Measurements from ENCODE around the gene STAU1.
"Not testable (repeated sequence)": the region's sequence is repeated elsewhere in the genome, so short reads cannot be mapped to it uniquely, and the experiment has no call there.

Gene STAU1, protein sequence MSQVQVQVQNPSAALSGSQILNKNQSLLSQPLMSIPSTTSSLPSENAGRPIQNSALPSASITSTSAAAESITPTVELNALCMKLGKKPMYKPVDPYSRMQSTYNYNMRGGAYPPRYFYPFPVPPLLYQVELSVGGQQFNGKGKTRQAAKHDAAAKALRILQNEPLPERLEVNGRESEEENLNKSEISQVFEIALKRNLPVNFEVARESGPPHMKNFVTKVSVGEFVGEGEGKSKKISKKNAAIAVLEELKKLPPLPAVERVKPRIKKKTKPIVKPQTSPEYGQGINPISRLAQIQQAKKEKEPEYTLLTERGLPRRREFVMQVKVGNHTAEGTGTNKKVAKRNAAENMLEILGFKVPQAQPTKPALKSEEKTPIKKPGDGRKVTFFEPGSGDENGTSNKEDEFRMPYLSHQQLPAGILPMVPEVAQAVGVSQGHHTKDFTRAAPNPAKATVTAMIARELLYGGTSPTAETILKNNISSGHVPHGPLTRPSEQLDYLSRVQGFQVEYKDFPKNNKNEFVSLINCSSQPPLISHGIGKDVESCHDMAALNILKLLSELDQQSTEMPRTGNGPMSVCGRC

DNA sequence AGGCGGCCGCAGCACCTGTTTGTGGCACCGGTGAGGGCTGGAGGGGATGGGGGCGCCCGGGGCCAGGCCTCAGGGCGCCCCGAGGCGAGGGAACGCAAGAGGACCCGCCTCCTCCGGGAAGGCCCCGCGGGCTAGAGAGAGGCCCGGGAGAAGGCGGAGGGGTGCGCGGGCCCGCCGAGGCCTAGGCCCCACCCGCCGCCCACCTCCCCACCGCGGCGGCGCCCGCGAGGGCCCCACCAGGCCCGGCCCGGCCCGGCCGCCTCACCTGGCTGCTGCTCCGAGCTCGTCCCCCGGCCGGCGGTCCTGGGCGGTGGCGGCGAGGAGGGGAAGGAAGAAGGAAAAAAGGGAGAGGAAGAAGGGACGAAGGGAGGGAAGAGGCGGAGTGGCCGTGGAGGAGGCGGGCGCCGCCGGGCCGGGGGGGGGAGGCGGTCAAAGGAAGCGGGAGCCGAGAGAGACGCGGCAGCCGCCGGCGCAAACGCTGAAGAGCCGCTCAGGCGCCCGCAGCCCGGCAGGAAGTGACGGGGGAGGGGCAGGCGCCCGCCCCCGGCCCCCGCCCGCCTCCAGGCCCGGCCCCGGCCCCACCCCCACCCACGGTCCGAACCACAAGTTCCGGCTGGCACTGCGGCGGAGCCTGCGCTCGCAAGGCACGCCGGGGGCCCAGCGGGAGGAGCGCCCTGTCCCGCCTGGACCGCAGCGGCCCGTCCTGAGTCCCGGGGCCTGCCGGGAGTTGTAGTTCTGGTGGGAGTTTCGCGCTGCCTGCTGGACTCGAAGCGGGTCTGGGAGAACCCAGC lies at the start of gene STAU1:
TSS of gene STAU1 (minus strand) at position 484 of the 791 bp plus-strand sequence. CDS start 22,133 bp downstream, outside the sequence.
- in situ Hi-C loops (cut with MboI; ENCODE audit: low sequenced_read_pairs): no loop called here

DNA sequence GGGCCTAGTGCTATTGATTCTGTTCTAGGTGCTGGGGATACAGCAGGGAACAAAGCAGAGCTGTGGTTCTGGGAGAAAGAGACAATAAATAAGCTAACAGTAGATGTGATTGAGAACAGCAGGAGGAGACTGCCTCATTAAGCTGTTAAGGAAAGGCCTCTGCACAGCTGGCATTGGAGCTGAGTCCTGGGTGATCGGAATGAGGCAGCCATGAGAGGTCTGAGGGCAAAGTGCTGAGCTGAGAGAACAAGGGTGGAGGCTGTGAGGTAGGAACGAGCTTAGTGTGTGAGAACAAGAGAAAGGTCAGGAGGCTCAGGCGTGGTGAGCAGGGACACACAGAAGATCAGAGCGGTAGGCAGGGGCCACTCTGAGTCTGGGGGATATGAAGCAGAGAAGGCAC lies 49.4 kb upstream of the STAU1 start:
- in situ Hi-C loops (cut with MboI; ENCODE audit: low sequenced_read_pairs): no loop called here

DNA sequence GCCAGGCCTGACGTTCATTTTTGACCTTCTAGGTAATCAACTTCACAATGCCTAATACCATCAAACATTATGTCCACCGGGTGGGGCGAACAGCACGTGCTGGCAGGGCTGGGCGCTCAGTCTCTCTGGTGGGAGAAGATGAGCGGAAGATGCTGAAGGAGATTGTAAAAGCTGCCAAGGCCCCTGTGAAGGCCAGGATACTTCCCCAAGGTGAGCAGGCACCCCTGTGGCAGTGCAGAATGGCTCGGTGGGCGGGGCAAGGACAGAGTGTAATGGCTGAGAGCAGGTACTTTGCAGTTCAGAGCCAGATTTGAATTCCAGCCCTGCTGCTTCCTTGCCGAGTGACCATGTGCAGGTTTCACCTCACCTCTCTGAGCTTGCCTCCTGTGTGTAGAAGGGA lies 48.2 kb upstream of the STAU1 start:
- in situ Hi-C loops (cut with MboI; ENCODE audit: low sequenced_read_pairs): no loop called here

DNA sequence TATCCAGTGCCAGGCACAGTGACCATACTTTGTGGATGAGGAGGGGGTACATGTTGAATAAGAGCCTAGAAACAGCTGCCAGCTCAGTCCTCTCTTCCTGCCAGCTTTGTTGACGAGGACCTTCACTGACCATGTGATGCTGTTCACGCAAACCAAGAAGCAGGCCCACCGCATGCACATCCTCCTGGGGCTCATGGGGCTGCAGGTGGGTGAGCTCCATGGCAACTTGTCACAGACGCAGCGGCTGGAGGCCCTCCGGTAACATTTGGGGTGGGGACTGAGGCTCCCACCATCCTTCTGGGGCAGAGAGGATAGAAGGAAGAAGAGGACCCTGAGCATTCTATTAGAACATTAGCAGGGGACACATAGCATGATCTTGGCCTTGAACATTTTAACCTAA lies 46.7 kb upstream of the STAU1 start:
- in situ Hi-C loops (cut with MboI; ENCODE audit: low sequenced_read_pairs): no loop called here

DNA sequence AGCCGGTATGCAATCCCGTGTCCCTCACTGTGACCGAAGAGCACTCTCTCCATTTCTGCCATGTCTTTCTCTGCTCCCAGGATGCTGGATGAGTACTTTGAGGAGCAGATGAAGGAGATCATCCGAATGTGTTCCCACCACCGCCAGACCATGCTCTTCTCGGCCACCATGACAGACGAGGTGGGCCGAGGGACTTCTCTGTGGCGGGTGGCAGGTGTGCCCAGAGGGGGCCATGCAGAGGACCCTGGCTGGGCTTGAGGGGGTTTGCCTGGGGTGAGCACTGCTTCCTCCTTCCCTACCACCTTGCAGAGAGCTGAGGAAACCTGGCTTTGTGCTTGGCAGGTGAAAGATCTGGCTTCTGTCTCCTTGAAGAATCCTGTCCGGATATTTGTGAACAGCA lies 45.1 kb upstream of the STAU1 start:
- in situ Hi-C loops (cut with MboI; ENCODE audit: low sequenced_read_pairs): no loop called here

DNA sequence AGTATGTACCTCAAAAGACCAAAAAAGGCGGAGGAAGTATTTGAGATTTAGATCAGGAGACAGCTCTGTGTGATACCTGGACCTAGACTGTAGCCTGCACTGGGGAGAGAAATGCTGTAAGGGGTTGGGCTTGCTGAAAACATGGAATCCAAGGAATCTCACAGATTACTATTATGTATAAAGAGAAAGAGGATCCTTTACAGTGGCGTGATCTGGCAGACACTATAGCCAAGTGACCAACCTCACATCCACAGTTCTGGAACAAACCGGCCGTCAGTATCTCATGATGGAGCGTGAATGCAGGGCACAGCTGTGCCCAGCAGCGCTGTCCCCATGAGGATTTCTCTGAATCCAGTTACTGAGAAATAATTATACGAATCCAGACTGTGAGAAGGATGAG lies 43.3 kb upstream of the STAU1 start:
- in situ Hi-C loops (cut with MboI; ENCODE audit: low sequenced_read_pairs): no loop called here

DNA sequence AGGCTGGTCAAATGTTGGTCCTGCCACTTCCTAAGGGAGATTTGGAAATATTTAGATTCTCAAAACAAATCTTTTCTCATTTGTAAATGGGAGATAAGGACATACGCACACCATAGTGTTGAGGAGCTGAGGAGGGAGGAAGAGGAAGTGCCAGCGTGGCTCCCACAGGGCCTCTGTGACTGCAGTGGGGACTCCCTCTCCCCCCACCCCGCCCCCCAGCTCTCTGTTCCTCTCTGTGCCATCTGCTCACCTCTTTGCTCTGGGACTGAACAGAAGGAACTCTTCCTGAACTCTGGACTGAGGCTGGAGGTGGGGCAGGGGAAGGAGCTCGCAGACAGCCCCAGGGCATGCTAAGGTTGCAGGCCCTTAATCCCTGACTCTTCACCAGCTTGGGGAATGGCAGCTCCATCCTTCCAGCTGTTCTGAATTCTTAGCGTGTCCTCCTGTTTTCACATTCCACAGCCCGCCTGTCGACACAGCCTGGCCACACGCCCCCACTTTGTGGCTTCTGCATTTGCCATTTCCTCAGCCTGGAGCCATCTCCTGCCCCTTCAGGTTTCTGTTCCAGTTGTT lies 42.5 kb upstream of the STAU1 start:
- in situ Hi-C loops (cut with MboI; ENCODE audit: low sequenced_read_pairs): no loop called here

DNA sequence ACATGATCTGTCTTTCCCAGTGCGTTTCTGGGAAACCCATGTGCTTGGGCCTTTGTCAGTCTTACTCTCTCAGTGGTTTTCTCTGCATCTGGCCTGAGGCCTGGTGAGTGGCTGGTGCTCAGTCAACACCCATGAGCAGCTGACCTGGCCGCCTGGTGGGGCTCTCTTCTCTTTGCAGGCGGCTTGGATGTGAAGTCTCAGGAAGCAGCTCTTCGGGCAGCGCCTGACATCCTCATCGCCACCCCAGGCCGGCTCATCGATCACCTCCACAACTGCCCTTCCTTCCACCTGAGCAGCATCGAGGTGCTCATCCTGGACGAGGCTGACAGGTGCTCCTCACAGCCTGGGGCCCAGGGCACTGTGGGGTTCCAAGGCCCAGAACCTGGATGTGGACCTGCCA lies 41.9 kb upstream of the STAU1 start:
- in situ Hi-C loops (cut with MboI; ENCODE audit: low sequenced_read_pairs): no loop called here

DNA sequence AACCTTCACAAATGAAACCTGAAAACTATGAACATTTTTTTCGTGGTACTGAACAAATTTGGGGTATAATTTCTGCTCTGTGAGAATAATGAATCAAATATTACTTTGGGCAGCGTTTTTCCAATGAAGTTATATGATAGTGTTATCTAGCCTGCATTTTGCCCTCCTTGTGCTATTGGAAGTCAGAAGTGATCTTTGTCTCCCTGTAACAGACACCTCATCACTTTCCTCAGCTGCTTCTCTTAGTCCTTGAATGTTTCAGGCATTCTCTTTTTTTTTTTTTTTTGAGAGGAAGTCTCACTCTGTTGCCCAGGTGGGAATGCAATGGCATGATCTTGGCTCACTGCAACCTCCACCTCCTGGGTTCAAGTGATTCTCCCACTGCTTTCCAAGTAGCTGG lies 41.2 kb upstream of the STAU1 start:
- in situ Hi-C loops (cut with MboI; ENCODE audit: low sequenced_read_pairs): no loop called here

DNA sequence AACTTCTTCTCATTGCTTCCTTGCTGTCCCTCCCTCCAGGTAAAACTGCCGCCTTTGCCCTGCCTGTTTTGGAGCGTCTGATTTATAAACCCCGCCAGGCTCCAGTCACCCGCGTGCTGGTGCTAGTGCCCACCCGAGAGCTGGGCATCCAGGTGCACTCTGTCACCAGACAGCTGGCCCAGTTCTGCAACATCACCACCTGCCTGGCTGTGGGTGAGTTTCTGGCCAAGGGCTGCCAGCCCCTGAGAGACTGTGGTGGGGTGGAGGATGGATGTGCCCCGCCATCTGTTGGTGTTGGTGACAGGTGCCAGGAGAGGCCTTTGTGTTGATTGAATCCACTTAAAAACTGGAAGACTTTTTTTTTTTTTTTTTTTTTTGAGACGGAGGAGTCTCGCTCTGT lies 40.5 kb upstream of the STAU1 start:
- in situ Hi-C loops (cut with MboI; ENCODE audit: low sequenced_read_pairs): no loop called here

DNA sequence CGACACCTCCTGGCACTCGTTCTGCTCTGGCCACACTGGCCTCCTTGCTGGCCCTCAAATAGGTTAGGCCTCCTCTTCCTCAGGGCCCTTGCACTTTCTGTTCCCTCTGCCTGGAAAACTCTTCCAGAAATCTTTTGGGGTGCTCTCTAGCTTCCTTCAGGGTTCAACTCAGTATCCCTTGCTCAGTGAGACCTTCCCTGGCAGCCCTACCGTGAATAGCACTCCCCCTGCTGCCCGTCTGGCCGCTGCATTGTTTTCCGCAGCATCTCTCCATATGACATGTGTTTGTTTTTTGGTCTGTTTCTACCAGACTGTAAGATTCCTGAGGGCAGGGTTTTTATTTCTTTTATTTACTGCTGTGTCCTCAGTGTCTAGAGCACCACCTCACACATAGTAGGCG lies 37.8 kb upstream of the STAU1 start:
- in situ Hi-C loops (cut with MboI; ENCODE audit: low sequenced_read_pairs): no loop called here

DNA sequence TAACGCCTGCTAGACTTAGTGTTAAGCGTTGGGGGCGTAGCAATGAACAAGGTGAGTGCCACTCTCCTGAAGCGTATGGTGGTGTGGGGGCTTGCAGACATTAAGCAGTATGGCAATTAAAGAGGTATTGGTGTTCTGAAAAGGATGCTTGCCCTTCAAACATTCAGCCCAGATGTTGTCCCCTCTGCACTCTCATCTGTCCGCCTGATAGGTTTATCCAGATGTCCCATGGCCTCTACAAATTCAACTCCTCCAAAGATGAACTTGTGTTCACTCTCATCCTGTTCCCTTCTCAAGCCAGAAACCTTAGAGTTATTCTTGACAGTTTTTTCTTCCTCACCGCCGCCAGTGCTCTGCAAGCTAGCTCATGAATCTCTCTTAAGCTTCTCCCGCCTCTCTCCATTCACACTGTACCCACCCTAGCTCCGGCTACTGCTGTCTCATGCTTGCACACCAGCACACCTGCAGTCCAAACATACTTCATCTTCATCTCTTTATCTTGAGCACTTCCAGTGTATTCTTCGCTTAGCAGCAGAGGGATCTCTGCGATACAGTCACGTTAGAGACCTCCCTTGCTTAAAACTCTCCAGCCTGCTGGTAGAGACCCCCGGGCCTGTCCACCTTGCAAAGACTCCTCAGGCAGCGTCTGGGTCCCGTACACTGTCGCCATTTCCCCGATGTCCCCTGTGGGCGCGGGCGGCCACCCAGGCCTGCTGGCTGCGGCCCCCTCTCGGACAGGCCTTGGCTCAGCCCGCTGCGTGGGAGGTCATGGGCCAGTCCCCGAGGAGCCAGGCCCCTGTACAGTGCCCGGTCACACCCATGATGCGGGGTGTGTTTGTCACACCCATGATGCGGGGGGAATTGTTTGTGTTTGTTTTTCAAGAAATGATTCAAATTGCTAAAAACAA lies 32.0 kb upstream of the STAU1 start:
- in situ Hi-C loops (cut with MboI; ENCODE audit: low sequenced_read_pairs): no loop called here

DNA sequence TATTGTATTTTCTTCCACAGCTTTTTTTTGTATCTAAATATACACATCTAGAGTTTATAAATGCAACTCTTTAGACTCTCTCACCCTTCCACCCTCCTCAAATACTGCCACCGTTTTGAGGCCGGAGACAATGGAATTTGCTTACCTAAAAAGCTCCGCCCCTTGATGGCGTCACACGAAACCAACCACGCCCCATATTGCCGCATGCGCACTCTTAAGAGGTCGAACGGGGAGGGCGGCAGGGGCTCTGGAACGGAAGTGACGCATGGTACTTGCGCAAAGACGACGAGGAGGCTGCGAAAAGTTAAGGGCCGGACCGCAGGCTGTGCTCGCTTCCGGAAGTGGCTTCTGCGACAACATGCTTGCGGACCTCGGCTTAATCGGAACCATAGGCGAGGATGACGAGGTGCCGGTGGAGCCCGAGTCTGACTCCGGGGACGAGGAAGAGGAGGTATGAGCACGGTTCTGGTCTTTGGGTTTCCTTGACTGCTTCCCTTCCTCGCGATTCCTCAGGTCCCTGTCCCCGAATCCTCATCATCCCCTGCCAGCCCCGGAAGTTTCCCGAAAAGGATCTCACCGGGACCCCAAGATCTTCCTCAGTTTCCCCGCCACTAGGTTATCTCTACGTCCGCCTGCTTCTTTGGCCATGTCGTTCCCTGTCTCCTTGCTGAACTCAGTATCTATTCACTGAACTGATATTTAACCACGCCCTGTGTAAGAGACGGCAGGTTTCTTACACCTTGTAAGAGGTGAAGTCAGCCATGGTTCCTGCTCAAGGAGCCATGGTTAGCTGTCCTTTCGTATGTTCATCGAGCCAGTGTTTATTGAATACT lies 31.2 kb upstream of the STAU1 start, which contains the start of gene DDX27:
TSS of gene DDX27 (plus strand) at position 326 of the 833 bp plus-strand sequence. CDS start at position 359, 33 bp downstream.
- in situ Hi-C loops (cut with MboI; ENCODE audit: low sequenced_read_pairs): no loop called here

DNA sequence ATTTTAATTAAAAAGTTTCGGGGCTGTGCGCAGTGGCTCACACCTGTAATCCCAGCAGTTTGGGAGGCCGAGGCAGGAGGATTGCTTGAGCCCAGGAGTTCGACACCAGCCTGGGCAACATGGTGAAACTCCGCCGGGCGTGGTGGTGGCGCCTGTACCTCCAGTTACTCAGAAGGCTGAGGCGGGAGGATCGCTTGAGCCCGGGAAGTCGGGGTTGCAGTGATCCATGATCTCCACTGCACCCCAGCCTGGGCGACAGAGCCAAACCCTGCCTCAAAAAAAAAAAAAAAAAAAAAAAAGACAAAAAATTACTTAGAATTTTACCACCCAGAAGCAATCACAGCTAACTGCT lies 30.6 kb upstream of the STAU1 start:
- in situ Hi-C loops (cut with MboI; ENCODE audit: low sequenced_read_pairs): not testable (repeated sequence)

DNA sequence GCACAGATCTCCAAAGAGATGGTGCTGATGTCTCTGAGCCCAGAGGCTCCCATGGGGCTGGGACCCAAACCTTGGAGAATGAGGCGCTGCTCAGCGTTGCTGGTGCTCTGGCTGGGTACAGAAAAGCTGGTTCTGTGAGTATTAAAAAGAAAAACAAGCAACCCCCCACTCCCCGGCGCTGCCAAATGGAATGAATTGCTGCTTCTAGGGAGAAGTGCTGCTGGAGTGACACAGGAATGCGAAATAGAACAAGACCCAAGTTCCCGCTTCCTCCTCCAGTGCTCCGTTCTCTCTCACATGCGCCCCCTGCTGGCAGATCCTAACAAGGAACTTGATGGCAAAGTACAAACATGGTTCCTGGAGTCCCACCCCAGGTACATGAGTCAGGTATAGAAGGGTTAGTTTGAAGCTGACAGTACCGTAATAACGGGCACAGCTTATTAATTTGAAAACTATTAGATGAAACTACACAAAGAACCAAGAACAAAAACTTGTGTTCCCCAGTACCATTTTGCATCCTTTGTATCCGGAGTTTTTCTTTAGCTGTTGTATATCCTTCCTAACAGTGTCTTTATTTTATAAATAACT lies 29.0 kb upstream of the STAU1 start:
- in situ Hi-C loops (cut with MboI; ENCODE audit: low sequenced_read_pairs): no loop called here

DNA sequence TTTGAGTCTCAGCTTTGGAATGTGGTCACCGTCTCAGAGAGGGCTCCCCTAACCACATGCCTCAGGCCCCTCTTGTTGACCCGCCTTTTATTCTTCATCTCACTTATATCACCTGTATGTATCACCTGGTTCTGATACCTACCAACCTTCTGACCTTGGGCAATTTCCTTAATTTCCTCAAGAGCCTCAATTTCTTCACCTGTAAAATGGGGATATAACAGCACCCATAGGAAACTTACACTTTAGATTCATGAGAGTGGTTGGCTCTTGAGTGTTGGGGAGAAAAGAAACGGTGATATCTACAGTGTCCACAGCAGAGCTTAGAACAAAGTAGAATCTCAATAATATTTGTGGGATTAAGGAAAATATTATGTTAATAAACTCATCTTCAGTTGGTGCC lies 27.1 kb upstream of the STAU1 start:
- in situ Hi-C loops (cut with MboI; ENCODE audit: low sequenced_read_pairs): no loop called here

DNA sequence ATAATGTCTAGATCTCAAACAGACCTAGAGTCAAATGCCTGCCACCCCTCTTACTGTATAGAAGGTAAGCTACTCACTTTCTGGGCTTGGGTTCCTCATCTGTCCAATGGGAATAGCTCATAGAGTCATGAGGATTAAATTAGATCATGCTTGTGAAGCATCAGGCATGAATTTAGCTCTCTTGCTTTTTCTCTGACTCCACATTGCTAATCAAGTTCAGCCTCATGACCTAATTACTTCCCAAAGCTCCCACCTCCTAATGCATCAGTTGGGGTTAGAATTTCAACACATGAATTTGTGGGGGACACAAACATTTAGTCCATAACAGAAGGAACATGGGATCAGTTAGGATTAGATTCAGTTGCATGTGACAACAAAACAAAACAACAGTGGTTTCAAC lies 26.4 kb upstream of the STAU1 start:
- in situ Hi-C loops (cut with MboI; ENCODE audit: low sequenced_read_pairs): no loop called here

DNA sequence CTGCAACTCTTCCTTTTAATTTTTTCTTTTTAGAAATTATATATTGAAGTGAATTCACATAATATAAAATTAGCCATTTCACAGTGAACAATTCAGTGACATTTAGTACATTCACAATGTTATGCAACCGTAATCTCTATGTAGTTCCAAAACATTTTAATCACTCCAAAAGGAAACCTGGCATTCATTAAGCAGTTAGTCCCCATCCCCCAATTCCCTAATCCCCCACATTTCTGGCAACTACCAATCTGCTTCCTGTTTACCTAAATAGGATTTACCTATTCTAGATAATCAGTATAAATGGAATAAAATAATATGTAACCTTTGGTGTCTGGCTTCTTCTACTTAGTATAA lies 22.6 kb upstream of the STAU1 start:
- in situ Hi-C loops (cut with MboI; ENCODE audit: low sequenced_read_pairs): no loop called here

DNA sequence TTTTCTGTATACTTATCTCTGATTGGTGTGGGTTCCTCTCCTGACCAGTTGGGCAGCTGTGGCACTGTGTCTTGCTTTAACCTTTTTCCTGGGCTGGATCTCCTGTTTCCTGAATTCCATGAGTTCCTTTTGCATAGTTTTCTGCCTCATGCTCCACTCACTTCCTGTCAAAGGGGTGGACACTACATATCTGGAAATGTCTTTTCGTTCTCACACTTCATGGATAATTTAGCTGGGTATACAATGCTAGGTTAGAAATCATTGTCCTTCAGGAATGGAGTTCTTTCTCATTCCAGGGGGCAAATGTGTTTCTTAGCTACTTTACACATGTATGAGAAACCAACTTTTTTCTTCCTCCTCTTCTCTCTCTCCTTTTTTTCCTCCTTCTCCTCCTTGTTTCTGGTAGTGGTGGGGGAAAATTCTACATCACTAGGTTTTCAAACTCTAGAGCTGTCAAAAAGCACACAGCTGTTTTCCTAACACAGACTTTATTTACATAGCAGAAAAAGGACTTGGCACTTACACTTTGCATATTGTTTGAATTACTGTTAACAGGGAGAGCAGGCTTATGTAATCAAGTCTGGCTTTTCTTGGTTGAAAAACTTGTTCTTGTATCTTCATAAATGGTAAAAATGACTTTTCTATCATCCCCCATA lies 22.1 kb upstream of the STAU1 start:
- in situ Hi-C loops (cut with MboI; ENCODE audit: low sequenced_read_pairs): no loop called here
